CD8-positive, alpha-beta memory T cell (primary cell): ENCODE results near the gene RMDN3. TPM values are rescaled to one million over a fixed set of nuclear protein-coding genes. Genes with fewer than 3 reads are reported as not detected.

Source experiments
- CTCF ChIA-PET: fragments of 350-600 bp; sonication (Branson Sonifier 250); formaldehyde crosslinking; loops from one replicate; lab custom pipeline; 2021; ENCODE audit warnings: antibody characterized with exemption; lab: Charles Lee
- POLR2A ChIA-PET: fragments of 350-600 bp; sonication (Branson Sonifier 250); formaldehyde crosslinking; loops from one replicate; lab custom pipeline; 2021; ENCODE audit warnings: antibody characterized with exemption; lab: Charles Lee
- DNase-seq, 5 donors: peaks; one replicate each; pipeline versions ENCODE4 v3.0.0 to v3.0.0-alpha.2; 2020 to 2022; ENCODE audit warnings: mixed read lengths in 1 of 5
- H3K27ac ChIP-seq: one replicate; pipeline ENCODE4 v1.7.0; 2013; ENCODE audit warnings: low read depth, mild to moderate bottlenecking, low read length, moderate library complexity
- H3K27me3 ChIP-seq: 2 replicates; pipeline ENCODE4 v1.7.0; 2013; ENCODE audit warnings: low read length, mild to moderate bottlenecking; ENCODE audit not compliant: insufficient read depth, poor library complexity, severe bottlenecking
- H3K36me3 ChIP-seq: 2 replicates; pipeline ENCODE4 v1.7.0; 2013; ENCODE audit warnings: mild to moderate bottlenecking, low read length, moderate library complexity; ENCODE audit not compliant: insufficient read depth
- H3K4me1 ChIP-seq: 2 replicates; pipeline ENCODE4 v1.7.0; 2013; ENCODE audit warnings: mild to moderate bottlenecking, low read length, moderate library complexity; ENCODE audit not compliant: insufficient read depth
- H3K4me3 ChIP-seq: 2 replicates; pipeline ENCODE4 v1.7.0; 2013; ENCODE audit warnings: mild to moderate bottlenecking, low read length
- H3K9me3 ChIP-seq: 2 replicates; pipeline ENCODE4 v1.7.0; 2013; ENCODE audit warnings: mild to moderate bottlenecking, low read length
- H3K27ac Mint-ChIP-seq, 8 donors: one replicate each; pipeline ENCODE4 v1.8.0; 2020 to 2021; ENCODE audit warnings: mixed read lengths in 8 of 8, mild to moderate bottlenecking in 6 of 8, inconsistent platforms in 3 of 8, moderate library complexity in 3 of 8
- H3K27me3 Mint-ChIP-seq, 2 donors: one replicate each; pipeline ENCODE4 v1.8.0; 2020 to 2021; ENCODE audit warnings: mixed read lengths in 2 of 2, mild to moderate bottlenecking in 1 of 2, moderate library complexity in 1 of 2
- H3K36me3 Mint-ChIP-seq, 3 donors: one replicate each; pipeline ENCODE4 v1.8.0; 2020 to 2021; ENCODE audit warnings: mixed read lengths in 3 of 3, inconsistent platforms in 1 of 3, mild to moderate bottlenecking in 1 of 3
- H3K4me1 Mint-ChIP-seq, 3 donors: one replicate each; pipeline ENCODE4 v1.8.0; 2020 to 2021; ENCODE audit warnings: mixed read lengths in 3 of 3, inconsistent platforms in 1 of 3, mild to moderate bottlenecking in 1 of 3
- H3K4me3 Mint-ChIP-seq, 7 donors: one replicate each; pipeline ENCODE4 v1.8.0; 2020 to 2021; ENCODE audit warnings: mixed read lengths in 7 of 7, mild to moderate bottlenecking in 6 of 7, moderate library complexity in 4 of 7, inconsistent platforms in 2 of 7
- H3K9me3 Mint-ChIP-seq, 5 donors: one replicate each; pipeline ENCODE4 v1.8.0; 2020 to 2022; ENCODE audit warnings: mixed read lengths in 5 of 5, mild to moderate bottlenecking in 3 of 5, moderate library complexity in 2 of 5, inconsistent platforms in 1 of 5
- polyA plus RNA-seq: library from polyadenylated mRNA; unstranded; fragments of 300-500 nt; fragmentation: Illumina TruSeq; gene quantifications from one replicate; pipeline ENCODE4 v1.2.3, GENCODE V29; 2021
- total RNA-seq, 2 experiments: library from RNA; stranded (reverse); gene quantifications; one replicate each; pipeline ENCODE4 v1.2.3, GENCODE V29; 2021

RMDN3 gene
- total and polyA plus RNA-seq, 3 experiments from 2014 or later = 35.1 to 43.3 (median 42.4) TPM

GRCh38 chr15:40746916-40747418 is 8.1 kb downstream of the RMDN3 start:
- H3K36me3 ChIP-seq = peaks cover 35% of the 10 kb centered on the region
- no peaks in the 10 kb centered on the region for H3K27me3 ChIP-seq
- no peak overlapping the region for H3K27ac ChIP-seq
- H3K4me3 ChIP-seq = no peak overlapping the region
- ChIA-PET CTCF (interaction anchor here (1.5 kb wide), 1 partner anchor 36 kb away, joined by 6 read pairs; no protein-coding TSS in a partner anchor), POLR2A (no interaction called here)
- Mint-ChIP-seq H3K4me3 (no peak overlapping the region), H3K9me3 (no peaks in the 10 kb centered on the region), H3K27ac (peak overlapping the region in 5 of 8 donors; percentile 12 to 80 (median 68)), H3K36me3 (peaks cover 0 to 74% (median 7%) of the 10 kb centered on the region in 3 donors), H3K4me1 (peaks cover 23 to 32% (median 31%) of the 10 kb centered on the region in 3 donors), H3K27me3 (no peaks in the 10 kb centered on the region)
- peaks cover 19% of the 10 kb centered on the region for H3K4me1 ChIP-seq
- no peak for DNase-seq
- no peaks in the 10 kb centered on the region for H3K9me3 ChIP-seq

GRCh38 chr15:40744815-40745152 is 10.3 kb downstream of the RMDN3 start:
- Histone ChIP-seq H3K4me1 (peaks cover 19% of the 10 kb centered on the region), H3K36me3 (peaks cover 22% of the 10 kb centered on the region), H3K27ac (peak overlapping the region; percentile 28), H3K27me3 (no peaks in the 10 kb centered on the region), H3K4me3 (no peak overlapping the region), H3K9me3 (no peaks in the 10 kb centered on the region)
- Mint-ChIP-seq H3K27me3 (no peaks in the 10 kb centered on the region), H3K27ac (peak overlapping the region; percentile 97 to 100 (median 99)), H3K4me1 (peaks cover 23 to 31% (median 27%) of the 10 kb centered on the region in 3 donors), H3K36me3 (peaks cover 0 to 66% (median 9%) of the 10 kb centered on the region in 3 donors), H3K4me3 (peak overlapping the region in 1 of 7 donors; percentile 79), H3K9me3 (no peaks in the 10 kb centered on the region)
- POLR2A ChIA-PET = interaction anchor here (1.1 kb wide), 1 partner anchor 19 kb away, joined by 4 read pairs; the partner anchor contains the start of gene GCHFR
- CTCF ChIA-PET = interaction anchor here (0.9 to 2.6 kb wide), 4 partner anchors 13 to 180 kb away, joined by 3 to 6 read pairs (median 5); partner anchors contain the start of genes C15orf62, CCDC32 and GCHFR
- no peak for DNase-seq

GRCh38 chr15:40743921-40744814 is 10.9 kb downstream of the RMDN3 start:
- H3K36me3 ChIP-seq = peaks cover 24% of the 10 kb centered on the region
- Mint-ChIP-seq H3K27me3 (no peaks in the 10 kb centered on the region), H3K36me3 (peaks cover 0 to 67% (median 9%) of the 10 kb centered on the region in 3 donors), H3K4me3 (peak overlapping the region; percentile 25 to 89 (median 78)), H3K27ac (peak overlapping the region; percentile 97 to 100 (median 99)), H3K9me3 (no peaks in the 10 kb centered on the region), H3K4me1 (peaks cover 23 to 31% (median 27%) of the 10 kb centered on the region in 3 donors)
- peaks cover 19% of the 10 kb centered on the region for H3K4me1 ChIP-seq
- POLR2A ChIA-PET = interaction anchor here (0.5 to 1.1 kb wide), 4 partner anchors 12 to 207 kb away, joined by 3 to 8 read pairs (median 5); partner anchors contain the start of gene GCHFR
- peak overlapping the region; percentile 19 for H3K4me3 ChIP-seq
- DNase-seq = peak; percentile 21 to 87 (median 69)
- CTCF ChIA-PET = interaction anchor here (0.6 to 2.6 kb wide), 7 partner anchors 13 to 756 kb away, joined by 3 to 6 read pairs (median 6); partner anchors contain the start of genes C15orf62, CCDC32 and GCHFR
- peak overlapping the region; percentile 84 for H3K27ac ChIP-seq
- no peaks in the 10 kb centered on the region for H3K27me3 ChIP-seq
- no peaks in the 10 kb centered on the region for H3K9me3 ChIP-seq

- H3K27me3 Mint-ChIP-seq = no peaks in the 10 kb centered on the region
- Histone ChIP-seq H3K27me3 (no peaks in the 10 kb centered on the region), H3K4me3 (peak overlapping the region; percentile 19), H3K4me1 (peaks cover 19% of the 10 kb centered on the region), H3K9me3 (no peaks in the 10 kb centered on the region), H3K36me3 (peaks cover 31% of the 10 kb centered on the region), H3K27ac (peak overlapping the region; percentile 84)
- H3K4me1 Mint-ChIP-seq = peaks cover 23 to 31% (median 27%) of the 10 kb centered on the region in 3 donors
- H3K36me3 Mint-ChIP-seq = peaks cover 0 to 71% (median 11%) of the 10 kb centered on the region in 3 donors
- H3K4me3 Mint-ChIP-seq = peak overlapping the region; percentile 25 to 89 (median 78)
- ChIA-PET POLR2A (interaction anchor here (0.5 to 1.1 kb wide), 2 partner anchors 13 to 20 kb away, joined by 3 to 4 read pairs; partner anchors contain the start of gene GCHFR), CTCF (interaction anchor here (0.6 to 2.6 kb wide), 6 partner anchors 12 to 757 kb away, joined by 3 to 6 read pairs (median 6); partner anchors contain the start of genes C15orf62 and GCHFR)
- no peaks in the 10 kb centered on the region for H3K9me3 Mint-ChIP-seq
- no peak for DNase-seq
- H3K27ac Mint-ChIP-seq = peak overlapping the region; percentile 97 to 100 (median 99)
Measured at GRCh38 chr15:40743485-40743901, 11.6 kb downstream of the RMDN3 start.

- no peaks in the 10 kb centered on the region for H3K9me3 ChIP-seq
- no peak for DNase-seq
- Mint-ChIP-seq H3K9me3 (no peaks in the 10 kb centered on the region), H3K4me1 (peaks cover 19 to 23% (median 22%) of the 10 kb centered on the region in 3 donors), H3K27me3 (no peaks in the 10 kb centered on the region), H3K27ac (peak overlapping the region in 5 of 8 donors; percentile 47 to 58 (median 51)), H3K36me3 (peaks cover 0 to 76% (median 5%) of the 10 kb centered on the region in 3 donors), H3K4me3 (no peak overlapping the region)
- ChIA-PET CTCF (interaction anchor here (0.7 to 1.4 kb wide), 3 partner anchors 10 to 45 kb away, joined by 3 to 4 read pairs (median 4); no protein-coding TSS in a partner anchor), POLR2A (interaction anchor here (1.1 kb wide), 1 partner anchor 23 kb away, joined by 3 read pairs; no protein-coding TSS in a partner anchor)
- H3K4me3 ChIP-seq = no peak overlapping the region
- H3K4me1 ChIP-seq = peaks cover 19% of the 10 kb centered on the region
- H3K36me3 ChIP-seq = peaks cover 50% of the 10 kb centered on the region
- no peaks in the 10 kb centered on the region for H3K27me3 ChIP-seq
- no peak overlapping the region for H3K27ac ChIP-seq
Measured at GRCh38 chr15:40739854-40740253, 15.2 kb downstream of the RMDN3 start.

GRCh38 chr15:40739047-40739446 is 16.0 kb downstream of the RMDN3 start:
- no peaks in the 10 kb centered on the region for H3K9me3 ChIP-seq
- H3K9me3 Mint-ChIP-seq = no peaks in the 10 kb centered on the region
- no peaks in the 10 kb centered on the region for H3K27me3 ChIP-seq
- H3K4me1 ChIP-seq = peaks cover 12% of the 10 kb centered on the region
- peak overlapping the region in 6 of 8 donors; percentile 0 to 61 (median 46) for H3K27ac Mint-ChIP-seq
- no peak for DNase-seq
- H3K27me3 Mint-ChIP-seq = no peaks in the 10 kb centered on the region
- no peak overlapping the region for H3K4me3 ChIP-seq
- H3K36me3 Mint-ChIP-seq = peaks cover 0 to 77% (median 6%) of the 10 kb centered on the region in 3 donors
- H3K36me3 ChIP-seq = peaks cover 48% of the 10 kb centered on the region
- no peak overlapping the region for H3K27ac ChIP-seq
- no peak overlapping the region for H3K4me3 Mint-ChIP-seq
- ChIA-PET POLR2A (interaction anchor here (0.6 to 1.1 kb wide), 2 partner anchors 24 to 26 kb away, joined by 3 read pairs; no protein-coding TSS in a partner anchor), CTCF (interaction anchor here (0.7 to 1.4 kb wide), 2 partner anchors 9 to 43 kb away, joined by 3 to 4 read pairs; no protein-coding TSS in a partner anchor)
- peaks cover 13 to 17% (median 15%) of the 10 kb centered on the region in 3 donors for H3K4me1 Mint-ChIP-seq

- no peak overlapping the region for H3K27ac ChIP-seq
- Mint-ChIP-seq H3K36me3 (peaks cover 0 to 73% (median 5%) of the 10 kb centered on the region in 3 donors), H3K27ac (peak overlapping the region in 1 of 8 donors; percentile 21), H3K4me3 (no peak overlapping the region), H3K4me1 (no peaks in the 10 kb centered on the region), H3K27me3 (no peaks in the 10 kb centered on the region), H3K9me3 (no peaks in the 10 kb centered on the region)
- H3K27me3 ChIP-seq = no peaks in the 10 kb centered on the region
- POLR2A ChIA-PET = no interaction called here
- CTCF ChIA-PET = interaction anchor here (2.5 kb wide), 1 partner anchor 26 kb away, joined by 6 read pairs; the partner anchor contains the start of gene GCHFR
- peaks cover 36% of the 10 kb centered on the region for H3K36me3 ChIP-seq
- DNase-seq = no peak
- no peaks in the 10 kb centered on the region for H3K4me1 ChIP-seq
- no peaks in the 10 kb centered on the region for H3K9me3 ChIP-seq
- H3K4me3 ChIP-seq = no peak overlapping the region
Measured at GRCh38 chr15:40737048-40737447, 18.0 kb downstream of the RMDN3 start.
